Esophagus (tissue), 2 donors: ENCODE measurements around the gene FBXW12. TPM values are rescaled to one million over a fixed set of nuclear protein-coding genes. Genes with fewer than 3 reads are reported as not detected.
"Not testable (repeated sequence)": the region's sequence is repeated elsewhere in the genome, so short reads cannot be mapped to it uniquely, and the experiment has no call there.

Source experiments
- H3K27ac ChIP-seq, 2 donors: one replicate each; pipeline ENCODE4 v1.5.1; 2013; ENCODE audit warnings: low read depth in 2 of 2, mild to moderate bottlenecking in 2 of 2, inconsistent platforms in 1 of 2, low read length in 1 of 2, moderate library complexity in 1 of 2
- H3K27me3 ChIP-seq, 2 donors: one replicate each; pipeline ENCODE4 v1.6.1; 2013; ENCODE audit warnings: low read length in 2 of 2, control low read depth in 1 of 2, mild to moderate bottlenecking in 1 of 2; ENCODE audit not compliant: insufficient read depth in 2 of 2, control insufficient read depth in 1 of 2
- H3K36me3 ChIP-seq, 2 donors: one replicate each; pipeline ENCODE4 v1.6.1; 2013; ENCODE audit warnings: low read length in 1 of 2; ENCODE audit not compliant: control insufficient read depth in 2 of 2, insufficient read depth in 2 of 2
- H3K4me1 ChIP-seq, 2 donors: one replicate each; pipeline ENCODE4 v1.6.1; 2013; ENCODE audit warnings: low read length in 1 of 2; ENCODE audit not compliant: control insufficient read depth in 2 of 2, insufficient read depth in 2 of 2
- H3K4me3 ChIP-seq, 2 donors: one replicate each; pipeline ENCODE4 v1.5.1; 2013; ENCODE audit warnings: low read length in 2 of 2, mild to moderate bottlenecking in 2 of 2, low read depth in 1 of 2, moderate library complexity in 1 of 2
- H3K9me3 ChIP-seq, 2 donors: one replicate each; pipeline ENCODE4 v1.6.1; 2013; ENCODE audit warnings: mild to moderate bottlenecking in 2 of 2, low read depth in 1 of 2, low read length in 1 of 2, moderate library complexity in 1 of 2; ENCODE audit not compliant: control insufficient read depth in 2 of 2, insufficient read depth in 1 of 2
- whole genome bisulfite sequencing, 2 donors: extraction: QIAGEN DNeasy Blood & Tissue Kit; methylation state at CpG; one replicate each; pipeline ENCODE4 v1.1.7; 2013; 5-methylcytosine and 5-hydroxymethylcytosine counted together
- polyA plus RNA-seq, 2 donors: library from polyadenylated mRNA; stranded (reverse); fragments of 200-250 nt; gene quantifications; one replicate each; pipeline ENCODE4 v1.2.3, GENCODE V29; 2013
- donor health status: healthy with polysubstance abuse.
- donor health status: Bipolar disorder and iron deficiency.

FBXW12 gene
- polyA plus RNA-seq, 2 donors = 0.08 TPM; not detected in 1

GRCh38 chr3:48400824-48401433 is 28.9 kb downstream of the FBXW12 start:
- Histone ChIP-seq H3K9me3 (no peaks in the 10 kb centered on the region), H3K27me3 (no peaks in the 10 kb centered on the region), H3K27ac (peak overlapping the region; percentile 32 to 94), H3K4me3 (no peak overlapping the region), H3K36me3 (peaks cover 10 to 21% of the 10 kb centered on the region in 2 donors), H3K4me1 (peaks cover 7 to 24% of the 10 kb centered on the region in 2 donors)
- 52% methylated on average over 6 of the region's 6 CpGs for WGBS, 2 donors

DNA sequence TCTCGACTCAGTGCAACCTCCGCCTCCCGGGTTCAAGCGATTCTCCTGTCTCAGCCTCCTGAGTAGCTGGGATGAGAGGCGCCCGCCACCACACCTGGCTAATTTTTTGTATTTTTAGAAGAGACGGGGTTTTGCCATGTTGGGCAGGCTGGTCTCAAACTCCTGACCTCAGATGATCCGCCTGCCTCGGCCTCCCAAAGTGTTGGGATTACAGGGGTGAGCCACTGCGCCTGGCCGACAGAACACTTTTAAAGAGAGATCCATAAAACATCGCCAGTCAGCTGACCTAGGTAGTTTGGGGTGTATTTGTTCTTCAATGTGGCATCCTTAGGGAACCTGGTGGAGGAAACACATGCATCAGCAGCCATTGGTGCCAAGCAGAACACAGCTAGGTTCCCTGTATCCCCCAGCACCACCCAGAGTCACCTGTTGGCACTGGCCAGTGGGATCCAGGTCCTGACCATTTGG is 29.4 kb downstream of the FBXW12 start:
- not testable (repeated sequence) for H3K4me3 ChIP-seq, H3K27me3 ChIP-seq, H3K9me3 ChIP-seq
- Histone ChIP-seq H3K36me3 (peaks cover 10 to 26% of the 10 kb centered on the region in 2 donors), H3K27ac (peak overlapping the region; percentile 89 to 94), H3K4me1 (peaks cover 7 to 25% of the 10 kb centered on the region in 2 donors)
- WGBS, 2 donors = 79 to 82% methylated on average over 12 of the region's 12 CpGs

DNA sequence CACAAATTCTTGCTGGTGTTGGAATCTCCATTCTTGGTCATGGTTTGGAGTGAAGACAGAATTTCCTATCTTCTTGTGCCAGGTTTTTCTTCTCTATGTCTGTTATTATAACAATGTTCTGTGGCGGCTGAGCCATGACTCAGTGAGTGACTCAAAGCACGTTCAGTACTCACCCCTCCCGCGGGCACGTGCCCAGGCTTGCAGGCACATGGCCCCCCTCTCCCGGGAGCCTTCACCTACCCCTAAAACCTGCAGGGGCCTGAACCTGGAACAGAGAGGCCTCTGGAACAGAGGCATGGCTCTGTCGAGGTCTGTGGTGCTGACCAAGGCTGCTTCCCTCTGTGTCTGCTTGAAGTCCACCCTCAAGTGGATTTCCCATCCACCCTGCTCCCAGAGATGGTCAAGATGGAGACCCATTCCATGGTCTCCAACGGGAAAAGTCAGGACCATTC is 30.3 kb downstream of the FBXW12 start:
- H3K27me3 ChIP-seq = no peaks in the 10 kb centered on the region
- H3K9me3 ChIP-seq = no peaks in the 10 kb centered on the region
- no peak overlapping the region for H3K4me3 ChIP-seq
- peak overlapping the region; percentile 89 to 95 for H3K27ac ChIP-seq
- H3K4me1 ChIP-seq = peaks cover 7 to 25% of the 10 kb centered on the region in 2 donors
- peaks cover 10 to 34% of the 10 kb centered on the region in 2 donors for H3K36me3 ChIP-seq
- 18 to 26% methylated on average over 8 of the region's 8 CpGs for WGBS, 2 donors

- peaks cover 10 to 40% of the 10 kb centered on the region in 2 donors for H3K36me3 ChIP-seq
- no peaks in the 10 kb centered on the region for H3K27me3 ChIP-seq
- H3K27ac ChIP-seq = peak overlapping the region; percentile 89 to 95
- no peaks in the 10 kb centered on the region for H3K9me3 ChIP-seq
- peaks cover 7 to 25% of the 10 kb centered on the region in 2 donors for H3K4me1 ChIP-seq
- 60 to 68% methylated on average over 3 of the region's 3 CpGs for WGBS, 2 donors
- no peak overlapping the region for H3K4me3 ChIP-seq
Measured at GRCh38 chr3:48402907-48403306, 30.9 kb downstream of the FBXW12 start.

GRCh38 chr3:48403533-48404439 is 31.8 kb downstream of the FBXW12 start:
- WGBS, 2 donors = 83 to 85% methylated on average over 15 of the region's 15 CpGs
- H3K36me3 ChIP-seq = peaks cover 10 to 46% of the 10 kb centered on the region in 2 donors
- peaks cover 7 to 25% of the 10 kb centered on the region in 2 donors for H3K4me1 ChIP-seq
- no peak overlapping the region for H3K4me3 ChIP-seq
- no peaks in the 10 kb centered on the region for H3K27me3 ChIP-seq
- H3K9me3 ChIP-seq = no peaks in the 10 kb centered on the region
- H3K27ac ChIP-seq = peak overlapping the region; percentile 8 to 72

- H3K36me3 ChIP-seq = peaks cover 10 to 55% of the 10 kb centered on the region in 2 donors
- peak overlapping the region; percentile 38 to 72 for H3K27ac ChIP-seq
- H3K4me1 ChIP-seq = peaks cover 7 to 21% of the 10 kb centered on the region in 2 donors
- 70 to 75% methylated on average over 21 of the region's 21 CpGs for WGBS, 2 donors
- H3K27me3 ChIP-seq = no peaks in the 10 kb centered on the region
- H3K4me3 ChIP-seq = no peak overlapping the region
- H3K9me3 ChIP-seq = no peaks in the 10 kb centered on the region
Measured at GRCh38 chr3:48404440-48405342, 32.7 kb downstream of the FBXW12 start.

GRCh38 chr3:48405343-48405881 is 33.4 kb downstream of the FBXW12 start:
- Histone ChIP-seq H3K27me3 (no peaks in the 10 kb centered on the region), H3K4me3 (no peak overlapping the region), H3K9me3 (no peaks in the 10 kb centered on the region), H3K4me1 (peaks cover 7 to 21% of the 10 kb centered on the region in 2 donors), H3K27ac (peak overlapping the region; percentile 38 to 72), H3K36me3 (peaks cover 12 to 62% of the 10 kb centered on the region in 2 donors)
- WGBS, 2 donors = 64 to 79% methylated on average over 13 of the region's 13 CpGs

- H3K4me1 ChIP-seq = peaks cover 7 to 21% of the 10 kb centered on the region in 2 donors
- no peaks in the 10 kb centered on the region for H3K27me3 ChIP-seq
- WGBS, 2 donors = 62 to 71% methylated on average over 1 of the region's 1 CpG
- H3K9me3 ChIP-seq = no peaks in the 10 kb centered on the region
- peaks cover 16 to 68% of the 10 kb centered on the region in 2 donors for H3K36me3 ChIP-seq
- peak overlapping the region; percentile 4 to 47 for H3K27ac ChIP-seq
- H3K4me3 ChIP-seq = no peak overlapping the region
Measured at GRCh38 chr3:48405971-48406370, 34.0 kb downstream of the FBXW12 start.
